CD4-positive, alpha-beta memory T cell (primary cell): ENCODE measurements around the gene NXF3. TPM values are rescaled to one million over a fixed set of nuclear protein-coding genes. Genes with fewer than 3 reads are reported as not detected.
"Not testable (repeated sequence)": the region's sequence is repeated elsewhere in the genome, so short reads cannot be mapped to it uniquely, and the experiment has no call there.

Source experiments
- CTCF ChIA-PET: fragments of 350-600 bp; sonication (Branson Sonifier 250); formaldehyde crosslinking; loops from one replicate; lab custom pipeline; 2021; ENCODE audit warnings: inconsistent platforms; ENCODE audit not compliant: partially characterized antibody; lab: Charles Lee
- POLR2A ChIA-PET: fragments of 350-600 bp; sonication (Branson Sonifier 250); formaldehyde crosslinking; loops from one replicate; lab custom pipeline; 2021; ENCODE audit not compliant: partially characterized antibody; lab: Charles Lee
- DNase-seq, 5 donors: peaks; one replicate each; pipeline versions ENCODE4 v3.0.0 to v3.0.0-alpha.2; 2020 to 2022; ENCODE audit warnings: mixed read lengths in 1 of 5
- H3K27ac ChIP-seq: one replicate; pipeline ENCODE4 v1.7.0; 2013; ENCODE audit warnings: low read depth, low read length
- H3K27me3 ChIP-seq: 2 replicates; pipeline ENCODE4 v1.7.0; 2013; ENCODE audit warnings: mild to moderate bottlenecking, low read length, moderate library complexity; ENCODE audit not compliant: insufficient read depth
- H3K36me3 ChIP-seq: 2 replicates; pipeline ENCODE4 v1.7.0; 2013; ENCODE audit warnings: mild to moderate bottlenecking, low read length, moderate library complexity; ENCODE audit not compliant: insufficient read depth
- H3K4me1 ChIP-seq: 2 replicates; pipeline ENCODE4 v1.7.0; 2013; ENCODE audit warnings: mild to moderate bottlenecking, low read length, moderate library complexity; ENCODE audit not compliant: insufficient read depth
- H3K4me3 ChIP-seq, 2 donors: one replicate each; pipeline ENCODE4 v1.7.0; 2013; ENCODE audit warnings: low read length in 2 of 2, mild to moderate bottlenecking in 1 of 2
- H3K9me3 ChIP-seq, 2 donors: one replicate each; pipeline ENCODE4 v1.7.0; 2013; ENCODE audit warnings: low read length in 2 of 2, control low read depth in 1 of 2; ENCODE audit not compliant: control insufficient read depth in 1 of 2
- H3K27ac Mint-ChIP-seq, 7 donors: one replicate each; pipeline ENCODE4 v1.8.0; 2020 to 2021; ENCODE audit warnings: mixed read lengths in 7 of 7, mild to moderate bottlenecking in 6 of 7, inconsistent platforms in 3 of 7, moderate library complexity in 3 of 7
- H3K27me3 Mint-ChIP-seq, 2 donors: one replicate each; pipeline ENCODE4 v1.8.0; 2020 to 2021; ENCODE audit warnings: mixed read lengths in 2 of 2
- H3K36me3 Mint-ChIP-seq, 2 donors: one replicate each; pipeline ENCODE4 v1.8.0; 2020 to 2021; ENCODE audit warnings: mixed read lengths in 2 of 2, inconsistent platforms in 1 of 2, mild to moderate bottlenecking in 1 of 2
- H3K4me1 Mint-ChIP-seq, 4 donors: one replicate each; pipeline ENCODE4 v1.8.0; 2020 to 2021; ENCODE audit warnings: mixed read lengths in 4 of 4, mild to moderate bottlenecking in 1 of 4
- H3K4me3 Mint-ChIP-seq, 8 donors: one replicate each; pipeline ENCODE4 v1.8.0; 2020 to 2021; ENCODE audit warnings: mixed read lengths in 8 of 8, mild to moderate bottlenecking in 7 of 8, moderate library complexity in 6 of 8, inconsistent platforms in 3 of 8
- H3K9me3 Mint-ChIP-seq, 8 donors: one replicate each; pipeline ENCODE4 v1.8.0; 2020 to 2021; ENCODE audit warnings: mixed read lengths in 8 of 8, mild to moderate bottlenecking in 5 of 8, inconsistent platforms in 3 of 8, moderate library complexity in 1 of 8
- intact Hi-C: fragments of 100-400 bp; cut with micrococcal nuclease; formaldehyde crosslinking; loops from one replicate; pipeline ENCODE4 v1.15.1; 2023
- polyA plus RNA-seq, 2 donors: library from polyadenylated mRNA; unstranded; fragments of 300-500 nt; fragmentation: Illumina TruSeq; gene quantifications; one replicate each; pipeline ENCODE4 v1.2.3, GENCODE V29; 2021
- total RNA-seq, 2 experiments: library from RNA; stranded (reverse); gene quantifications; one replicate each; pipeline ENCODE4 v1.2.3, GENCODE V29; 2021

Gene NXF3
- total RNA-seq (not detected), polyA plus RNA-seq (not detected)

DNA sequence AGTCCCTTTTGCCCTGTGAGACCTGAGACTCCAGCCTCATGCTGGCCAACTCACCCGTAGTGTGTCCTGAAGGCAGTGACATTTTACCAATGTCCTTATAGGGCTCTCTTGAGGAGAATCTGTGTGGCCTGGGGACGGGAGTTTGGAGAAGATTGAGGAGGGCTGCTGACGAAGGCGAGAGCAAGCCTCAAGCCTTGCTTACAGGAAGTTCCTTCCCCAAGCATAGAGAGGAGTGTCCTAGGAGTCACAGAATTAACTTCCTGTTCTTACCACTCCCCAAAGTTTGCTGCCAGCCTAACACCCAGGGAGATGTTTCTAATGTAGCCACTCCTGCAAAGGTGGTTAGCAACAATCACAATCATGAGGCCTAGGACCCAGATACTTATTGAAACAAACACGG, at the start of gene NXF3:
Gene NXF3, minus strand, starts transcription at position 202 of the 400 bp plus-strand sequence. Its CDS starts 120 bp downstream, at position 82.
- Mint-ChIP-seq H3K9me3 (no peaks in the 10 kb centered on the region), H3K4me3 (no peak within 1 kb of the TSS), H3K27me3 (peaks cover 0 to 2% of the 10 kb centered on the region in 2 donors), H3K27ac (peak within 1 kb of the TSS in 1 of 7 donors; percentile 27), H3K4me1 (no peaks in the 10 kb centered on the region), H3K36me3 (no peaks in the 10 kb centered on the region)
- H3K36me3 ChIP-seq = no peaks in the 10 kb centered on the region
- no peaks in the 10 kb centered on the region for H3K4me1 ChIP-seq
- no peak for DNase-seq
- no peak within 1 kb of the TSS for H3K4me3 ChIP-seq
- H3K27me3 ChIP-seq = no peaks in the 10 kb centered on the region
- intact Hi-C loops = no loop called here
- ChIA-PET POLR2A (no interaction called here), CTCF (no interaction called here)
- no peak within 1 kb of the TSS for H3K27ac ChIP-seq
- no peaks in the 10 kb centered on the region for H3K9me3 ChIP-seq

- POLR2A ChIA-PET, H3K4me1 Mint-ChIP-seq, H3K9me3 Mint-ChIP-seq, H3K4me1 ChIP-seq, H3K9me3 ChIP-seq, intact Hi-C loops, CTCF ChIA-PET, H3K4me3 ChIP-seq, H3K4me3 Mint-ChIP-seq, H3K36me3 Mint-ChIP-seq, H3K27ac Mint-ChIP-seq, H3K27ac ChIP-seq, DNase-seq, H3K27me3 ChIP-seq, H3K27me3 Mint-ChIP-seq, H3K36me3 ChIP-seq: not testable (repeated sequence)
These were observed 43.6 kb upstream of the NXF3 start for GRCh38 chrX:103136528-103136927.

DNA sequence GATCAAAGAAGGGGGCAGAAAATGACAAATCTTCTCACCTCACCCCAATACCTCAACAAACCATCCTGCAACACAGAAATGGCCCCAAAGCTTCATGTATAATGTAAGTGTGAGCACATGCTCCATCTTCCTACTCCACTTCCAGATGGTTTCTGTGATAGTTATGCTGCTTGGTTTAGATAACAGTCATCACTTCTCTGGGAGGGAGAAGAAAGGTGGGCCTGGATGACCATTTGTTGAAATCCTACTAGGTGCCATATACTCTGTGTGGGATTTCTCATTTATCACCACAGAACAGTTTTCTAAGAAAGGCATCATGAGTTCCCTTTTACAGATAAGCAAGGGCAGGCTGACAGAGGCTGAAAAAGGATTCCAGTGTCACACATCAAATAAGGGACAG, 31.3 kb upstream of the NXF3 start:
- ChIA-PET CTCF (no interaction called here), POLR2A (no interaction called here)
- H3K27ac ChIP-seq = no peak overlapping the region
- Mint-ChIP-seq H3K4me3 (no peak overlapping the region), H3K27me3 (no peaks in the 10 kb centered on the region), H3K9me3 (no peaks in the 10 kb centered on the region), H3K27ac (no peak overlapping the region), H3K36me3 (no peaks in the 10 kb centered on the region), H3K4me1 (no peaks in the 10 kb centered on the region)
- no peaks in the 10 kb centered on the region for H3K36me3 ChIP-seq
- intact Hi-C loops = no loop called here
- no peaks in the 10 kb centered on the region for H3K9me3 ChIP-seq
- no peak overlapping the region for H3K4me3 ChIP-seq
- H3K27me3 ChIP-seq = no peaks in the 10 kb centered on the region
- DNase-seq = no peak
- no peaks in the 10 kb centered on the region for H3K4me1 ChIP-seq

- intact Hi-C loops = no loop called here
- H3K9me3 Mint-ChIP-seq = no peaks in the 10 kb centered on the region
These were observed 27.8 kb upstream of the NXF3 start for GRCh38 chrX:103120748-103121147.

DNA sequence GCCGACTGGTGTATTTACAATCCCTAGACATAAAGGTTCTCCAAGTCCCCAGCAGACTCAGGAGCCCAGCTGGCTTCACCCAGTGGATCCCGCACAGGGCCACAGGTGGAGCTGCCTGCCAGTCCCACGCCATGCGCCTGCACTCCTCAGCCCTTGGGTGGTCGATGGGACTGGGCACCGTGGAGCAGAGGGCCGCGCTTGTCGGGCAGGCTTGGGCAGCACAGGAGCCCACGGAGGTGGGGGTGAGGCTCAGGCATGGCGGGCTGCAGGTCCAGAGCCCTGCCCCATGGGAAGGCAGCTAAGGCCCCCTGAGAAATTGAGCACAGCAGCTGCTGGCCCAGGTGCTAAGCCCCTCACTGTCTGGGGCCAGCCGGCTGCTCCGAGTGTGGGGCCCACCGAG, 24.0 kb upstream of the NXF3 start:
- H3K27ac ChIP-seq, H3K9me3 ChIP-seq, H3K9me3 Mint-ChIP-seq, H3K4me3 ChIP-seq, H3K36me3 Mint-ChIP-seq, H3K27me3 ChIP-seq, intact Hi-C loops, H3K27ac Mint-ChIP-seq, CTCF ChIA-PET, H3K36me3 ChIP-seq, POLR2A ChIA-PET, H3K4me1 ChIP-seq, H3K4me3 Mint-ChIP-seq, H3K4me1 Mint-ChIP-seq, H3K27me3 Mint-ChIP-seq, DNase-seq: not testable (repeated sequence)

More at GRCh38 chrX:103120748-103121147, 27.8 kb upstream of the NXF3 start:
- Histone ChIP-seq H3K4me3 (no peak overlapping the region), H3K36me3 (no peaks in the 10 kb centered on the region), H3K4me1 (no peaks in the 10 kb centered on the region), H3K27ac (no peak overlapping the region), H3K27me3 (no peaks in the 10 kb centered on the region), H3K9me3 (no peaks in the 10 kb centered on the region)
- ChIA-PET POLR2A (no interaction called here), CTCF (no interaction called here)
- Mint-ChIP-seq H3K27ac (no peak overlapping the region), H3K36me3 (no peaks in the 10 kb centered on the region), H3K27me3 (no peaks in the 10 kb centered on the region), H3K4me1 (no peaks in the 10 kb centered on the region), H3K4me3 (no peak overlapping the region)
- no peak for DNase-seq

- H3K4me1 Mint-ChIP-seq, H3K27ac ChIP-seq, H3K4me3 ChIP-seq, POLR2A ChIA-PET, H3K36me3 ChIP-seq, H3K9me3 ChIP-seq, H3K4me1 ChIP-seq, DNase-seq, H3K4me3 Mint-ChIP-seq, H3K36me3 Mint-ChIP-seq, H3K27me3 ChIP-seq, CTCF ChIA-PET, H3K27me3 Mint-ChIP-seq, H3K27ac Mint-ChIP-seq, intact Hi-C loops: not testable (repeated sequence)
- H3K9me3 Mint-ChIP-seq = peaks cover 0 to 22% (median 17%) of the 10 kb centered on the region in 8 donors
These were observed 16.6 kb upstream of the NXF3 start for GRCh38 chrX:103109497-103109896.

- Histone ChIP-seq H3K4me1 (no peaks in the 10 kb centered on the region), H3K36me3 (no peaks in the 10 kb centered on the region), H3K27ac (no peak overlapping the region), H3K4me3 (no peak overlapping the region), H3K27me3 (no peaks in the 10 kb centered on the region), H3K9me3 (no peaks in the 10 kb centered on the region)
- Mint-ChIP-seq H3K27ac (no peak overlapping the region), H3K9me3 (peaks cover 0 to 22% (median 17%) of the 10 kb centered on the region in 8 donors), H3K4me1 (no peaks in the 10 kb centered on the region), H3K36me3 (no peaks in the 10 kb centered on the region), H3K4me3 (no peak overlapping the region), H3K27me3 (no peaks in the 10 kb centered on the region)
- ChIA-PET POLR2A (no interaction called here), CTCF (no interaction called here)
- no peak for DNase-seq
- intact Hi-C loops = no loop called here
These were observed 14.9 kb upstream of the NXF3 start for GRCh38 chrX:103107836-103108235.

- CTCF ChIA-PET, H3K9me3 ChIP-seq, H3K27ac Mint-ChIP-seq, H3K4me1 ChIP-seq, H3K36me3 Mint-ChIP-seq, intact Hi-C loops, H3K27me3 Mint-ChIP-seq, H3K4me3 ChIP-seq, H3K4me3 Mint-ChIP-seq, DNase-seq, H3K27ac ChIP-seq, H3K27me3 ChIP-seq, POLR2A ChIA-PET, H3K4me1 Mint-ChIP-seq, H3K36me3 ChIP-seq: not testable (repeated sequence)
- peaks cover 0 to 22% (median 17%) of the 10 kb centered on the region in 8 donors for H3K9me3 Mint-ChIP-seq
These were observed 14.3 kb upstream of the NXF3 start for GRCh38 chrX:103107227-103107737.
